Neural cell (in vitro differentiated cells): Measurements from ENCODE around the gene CNOT2.

Source experiments
- CTCF ChIP-seq: fragments of 450-650 bp; IDR thresholded peaks from 2 replicates; pipeline ENCODE4 v1.5.1; 2014; ENCODE audit warnings: antibody characterized with exemption, mild to moderate bottlenecking, moderate library complexity; ENCODE audit not compliant: poor library complexity, severe bottlenecking
- EP300 ChIP-seq: fragments of 450-650 bp; conservative IDR thresholded peaks from 2 replicates; pipeline ENCODE4 v1.6.1; 2014; ENCODE audit warnings: antibody characterized with exemption, mild to moderate bottlenecking, moderate library complexity; ENCODE audit not compliant: poor library complexity, severe bottlenecking
- TF ChIP-seq, protein P1 (sequence below): IDR thresholded peaks from 2 replicates; pipeline ENCODE4 v1.6.1; 2012; ENCODE audit warnings: borderline replicate concordance

- TF ChIP-seq CTCF (no peak), EP300 (no peak)
- TF ChIP-seq, protein P1, sequence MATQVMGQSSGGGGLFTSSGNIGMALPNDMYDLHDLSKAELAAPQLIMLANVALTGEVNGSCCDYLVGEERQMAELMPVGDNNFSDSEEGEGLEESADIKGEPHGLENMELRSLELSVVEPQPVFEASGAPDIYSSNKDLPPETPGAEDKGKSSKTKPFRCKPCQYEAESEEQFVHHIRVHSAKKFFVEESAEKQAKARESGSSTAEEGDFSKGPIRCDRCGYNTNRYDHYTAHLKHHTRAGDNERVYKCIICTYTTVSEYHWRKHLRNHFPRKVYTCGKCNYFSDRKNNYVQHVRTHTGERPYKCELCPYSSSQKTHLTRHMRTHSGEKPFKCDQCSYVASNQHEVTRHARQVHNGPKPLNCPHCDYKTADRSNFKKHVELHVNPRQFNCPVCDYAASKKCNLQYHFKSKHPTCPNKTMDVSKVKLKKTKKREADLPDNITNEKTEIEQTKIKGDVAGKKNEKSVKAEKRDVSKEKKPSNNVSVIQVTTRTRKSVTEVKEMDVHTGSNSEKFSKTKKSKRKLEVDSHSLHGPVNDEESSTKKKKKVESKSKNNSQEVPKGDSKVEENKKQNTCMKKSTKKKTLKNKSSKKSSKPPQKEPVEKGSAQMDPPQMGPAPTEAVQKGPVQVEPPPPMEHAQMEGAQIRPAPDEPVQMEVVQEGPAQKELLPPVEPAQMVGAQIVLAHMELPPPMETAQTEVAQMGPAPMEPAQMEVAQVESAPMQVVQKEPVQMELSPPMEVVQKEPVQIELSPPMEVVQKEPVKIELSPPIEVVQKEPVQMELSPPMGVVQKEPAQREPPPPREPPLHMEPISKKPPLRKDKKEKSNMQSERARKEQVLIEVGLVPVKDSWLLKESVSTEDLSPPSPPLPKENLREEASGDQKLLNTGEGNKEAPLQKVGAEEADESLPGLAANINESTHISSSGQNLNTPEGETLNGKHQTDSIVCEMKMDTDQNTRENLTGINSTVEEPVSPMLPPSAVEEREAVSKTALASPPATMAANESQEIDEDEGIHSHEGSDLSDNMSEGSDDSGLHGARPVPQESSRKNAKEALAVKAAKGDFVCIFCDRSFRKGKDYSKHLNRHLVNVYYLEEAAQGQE, result no peak
Observed at GRCh38 chr12:70247653-70248199, 4.5 kb downstream of the CNOT2 start.
